GM19395 (cell line): ENCODE measurements around the gene SCAPER.

ENCODE experiments used
- ATAC-seq: cut with Tn5 transposase; IDR thresholded peaks from one replicate; pipeline ENCODE4 v1.9.1; 2021; ENCODE audit warnings: mild to moderate bottlenecking, moderate library complexity; ENCODE audit not compliant: unreplicated experiment

Gene SCAPER

DNA sequence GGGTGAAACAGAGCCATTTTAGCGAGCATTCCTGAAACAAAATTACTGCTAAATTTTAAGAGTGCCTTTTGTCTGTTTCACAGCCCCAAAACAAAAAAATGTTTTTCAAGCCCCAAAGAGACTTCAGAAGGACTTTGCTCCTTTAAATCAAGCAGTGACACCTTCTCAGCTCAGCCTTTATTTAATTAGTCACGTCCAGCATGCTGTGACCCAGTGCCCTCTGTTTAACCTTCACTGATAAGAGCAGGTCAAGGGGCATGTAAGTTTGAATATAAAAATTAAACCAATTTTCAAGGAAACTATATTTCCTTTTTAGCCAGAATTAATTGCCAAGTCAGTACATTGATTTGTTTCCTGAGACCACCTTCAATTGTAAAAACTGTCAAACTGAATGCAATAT, 527.9 kb downstream of the SCAPER start:
- ATAC-seq = no peak

DNA sequence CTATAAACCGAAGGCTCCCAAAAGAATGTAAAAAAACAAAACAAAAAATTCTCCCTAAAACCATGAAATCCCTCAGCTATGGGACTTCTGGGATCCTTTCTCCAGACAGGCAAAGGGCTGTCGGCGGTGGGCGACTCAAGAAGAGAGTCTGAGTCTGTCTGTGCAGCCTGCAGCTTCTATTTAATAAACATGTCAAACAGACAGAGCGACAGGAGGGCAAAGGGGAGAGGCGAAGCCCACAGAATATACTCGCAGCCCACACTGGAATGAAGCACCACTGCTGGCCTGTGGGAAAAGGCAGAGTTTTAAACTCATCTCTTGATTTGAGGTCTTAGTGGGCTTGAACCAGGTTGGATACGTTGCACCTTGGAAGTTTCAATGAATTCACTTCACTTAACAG, 528.3 kb downstream of the SCAPER start:
- ATAC-seq = no peak

DNA sequence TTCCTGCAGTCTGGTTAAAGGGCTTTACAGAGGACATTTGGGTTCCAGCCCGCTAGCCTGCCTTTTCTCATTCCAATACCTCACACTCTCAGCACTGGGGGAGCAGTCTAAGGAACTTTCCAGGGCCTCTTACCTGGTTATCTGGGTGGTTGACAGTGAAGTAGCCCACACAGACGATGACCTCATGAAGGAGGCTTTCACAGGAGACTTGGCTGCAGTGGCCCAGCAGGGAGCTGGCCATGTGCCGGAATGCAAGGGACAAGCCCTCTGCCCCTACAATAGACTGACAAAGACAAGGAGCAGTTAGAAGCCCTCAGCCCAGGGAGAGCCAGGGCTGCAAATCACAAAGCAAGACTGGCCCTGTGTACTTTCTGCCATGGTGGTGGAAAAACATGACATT, 529.1 kb downstream of the SCAPER start:
- no peak for ATAC-seq

DNA sequence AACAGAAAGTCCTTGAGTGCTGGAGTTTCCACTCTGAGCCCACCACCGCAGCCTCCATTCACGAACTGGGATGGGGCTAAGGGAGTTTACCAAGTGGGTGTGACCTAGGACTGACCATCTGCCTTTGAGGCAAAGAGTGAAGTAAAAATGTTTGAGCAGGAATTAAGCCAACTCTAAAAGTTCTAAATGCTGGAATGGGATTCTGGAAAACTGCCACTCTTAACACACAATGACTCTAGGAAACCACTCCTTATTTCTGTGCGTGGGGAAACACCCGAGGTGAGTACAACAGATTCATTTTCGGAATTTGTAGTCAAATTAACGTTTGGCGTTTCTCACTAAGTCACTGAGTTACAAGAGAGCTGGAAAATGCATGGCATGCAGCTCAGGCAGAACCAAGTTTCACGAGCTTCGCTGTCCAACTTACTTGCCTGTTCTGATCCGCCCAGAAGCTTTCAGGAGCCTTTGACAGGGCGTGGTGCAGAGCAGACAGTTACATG, 537.0 kb downstream of the SCAPER start:
- ATAC-seq = no peak

DNA sequence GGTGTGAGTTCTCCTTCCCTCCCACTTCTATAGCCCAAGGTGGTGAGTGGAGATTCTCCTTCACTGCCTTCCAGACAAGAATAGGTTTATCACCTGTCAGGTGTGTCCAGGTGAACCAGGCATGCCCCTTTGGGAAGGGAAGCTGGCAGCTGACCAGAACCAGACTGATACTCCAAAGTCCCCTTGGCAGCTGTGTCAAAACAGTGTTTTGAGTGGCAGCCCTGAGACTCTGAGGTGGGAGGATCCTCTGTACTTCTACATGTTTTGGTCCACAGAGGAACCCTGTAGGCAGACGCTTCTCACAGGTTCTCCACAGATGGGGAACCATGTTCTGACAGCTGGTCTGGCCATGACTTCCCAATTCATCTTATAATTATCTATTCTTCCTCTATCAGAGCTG, 538.4 kb downstream of the SCAPER start:
- ATAC-seq = no peak

DNA sequence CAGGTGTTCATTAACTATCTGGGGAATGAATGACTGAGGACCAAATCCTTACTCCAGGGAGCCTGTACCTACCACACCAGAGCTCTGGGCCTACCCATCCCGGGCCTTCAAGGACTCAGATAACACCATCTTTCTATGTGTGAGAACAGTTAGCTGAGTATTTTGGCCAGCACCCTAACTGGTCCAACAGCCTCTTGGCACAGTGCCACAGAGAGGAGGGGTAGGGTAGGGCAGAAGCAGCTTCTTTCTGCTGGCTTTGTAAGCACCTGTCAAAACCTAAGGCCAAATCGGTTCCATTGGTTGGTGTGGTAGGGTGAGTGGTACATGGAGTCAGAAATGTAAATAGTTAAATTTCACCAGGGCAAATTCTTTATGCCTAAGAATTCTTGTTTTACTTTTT, 541.9 kb downstream of the SCAPER start:
- no peak for ATAC-seq

DNA sequence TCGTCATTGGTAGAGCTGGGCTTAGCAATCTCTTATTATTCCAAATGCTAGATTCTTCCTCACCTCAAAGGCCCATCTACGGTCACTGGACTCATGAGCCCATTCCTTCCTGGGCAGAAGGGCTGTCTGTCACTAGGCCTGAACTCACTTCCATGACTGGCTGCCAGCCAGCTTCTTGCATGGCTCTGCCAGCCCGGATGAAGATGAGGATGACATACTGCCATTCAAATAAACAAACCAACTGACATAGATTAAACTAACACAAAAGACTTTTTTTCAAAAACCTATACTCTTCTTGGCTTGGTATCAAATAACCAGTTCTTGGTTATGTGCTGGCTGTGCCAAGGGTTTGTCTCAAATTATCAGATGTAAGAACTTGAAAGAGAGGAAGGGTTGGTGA, 544.7 kb downstream of the SCAPER start:
- no peak for ATAC-seq

DNA sequence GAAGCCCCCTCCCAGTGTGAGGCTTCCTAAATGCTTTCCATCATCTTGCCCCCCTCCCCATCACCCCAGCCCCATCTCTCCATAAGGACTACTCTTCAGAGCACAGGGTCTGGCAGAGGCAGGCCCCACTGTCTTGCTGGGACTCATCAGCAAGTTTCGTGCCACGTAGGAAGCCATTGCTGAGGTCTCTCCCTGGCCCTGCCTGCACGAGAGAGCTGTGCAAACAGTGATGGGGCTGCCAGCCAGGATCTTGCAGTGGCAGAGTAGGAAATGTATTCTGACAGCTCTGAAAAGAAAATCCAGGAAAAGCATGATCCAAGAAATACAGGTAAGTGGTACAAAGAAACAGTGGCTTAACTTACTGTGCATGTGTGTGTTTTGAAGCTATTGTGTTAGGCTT, 546.0 kb downstream of the SCAPER start:
- no peak for ATAC-seq

DNA sequence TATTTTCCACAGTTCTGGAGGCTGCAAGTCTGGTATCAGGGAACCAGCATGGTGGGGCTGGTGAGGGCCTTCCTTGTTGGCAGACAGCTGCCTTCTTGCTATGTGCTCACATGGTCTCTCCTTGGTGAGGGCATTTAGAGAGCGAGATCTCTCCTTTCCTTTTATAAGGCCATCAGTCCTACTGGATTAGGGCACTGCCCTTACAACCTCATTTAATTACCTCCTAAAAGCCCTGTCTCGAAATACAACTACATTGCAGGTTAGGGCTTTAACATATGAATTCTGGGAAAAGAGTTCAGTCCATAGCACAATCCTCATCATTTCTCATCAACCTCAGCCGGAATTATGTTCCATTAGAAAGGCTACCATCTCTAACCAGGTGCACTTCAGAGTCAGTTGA, 546.7 kb downstream of the SCAPER start:
- no peak for ATAC-seq

DNA sequence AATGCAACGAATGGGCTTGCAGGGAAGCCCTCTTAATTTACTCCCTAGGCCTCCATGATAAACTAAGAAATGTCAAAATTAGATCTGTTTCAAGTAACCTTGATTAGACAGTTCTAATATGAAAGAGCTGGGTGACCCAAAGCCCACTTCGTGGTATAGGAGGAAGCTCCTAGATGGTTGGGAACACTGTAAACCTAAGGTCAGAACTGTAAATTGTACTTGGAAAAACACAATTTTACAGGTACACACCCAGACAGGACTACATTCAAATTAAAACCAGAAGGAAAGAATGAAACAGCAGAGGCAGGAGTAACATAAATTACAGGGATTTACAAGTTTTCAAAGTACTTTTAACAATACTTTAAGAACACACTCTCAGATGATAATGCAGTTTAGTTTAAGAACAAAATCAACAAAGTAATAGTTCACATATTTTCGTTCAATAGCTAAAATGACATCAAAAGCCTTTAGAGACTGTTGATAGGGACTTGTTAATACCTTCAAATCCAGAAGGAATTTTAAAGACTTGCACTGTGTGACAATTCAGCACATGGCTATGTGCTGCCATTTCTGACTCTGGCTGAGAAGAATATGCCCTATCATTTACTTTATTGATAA, 550.2 kb downstream of the SCAPER start:
- no peak for ATAC-seq

DNA sequence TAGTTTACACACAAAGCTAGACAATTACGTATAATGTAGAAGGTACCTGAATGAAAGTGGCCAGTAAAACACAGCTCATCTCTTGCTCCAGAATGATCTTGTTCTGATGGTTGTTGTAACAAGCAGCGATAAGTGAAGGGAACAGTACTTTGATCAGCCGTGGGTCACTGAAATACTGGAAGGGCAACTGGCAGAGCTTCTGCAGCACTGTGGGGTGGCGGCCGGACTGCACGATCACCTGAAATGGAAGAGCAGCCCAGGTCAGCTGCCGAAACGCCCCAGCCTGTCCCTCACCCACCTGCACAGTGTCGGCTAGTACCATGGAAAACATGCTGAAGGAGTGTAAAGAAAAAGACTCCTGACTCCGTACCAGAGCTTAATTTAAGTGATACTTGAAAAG, 551.2 kb downstream of the SCAPER start:
- ATAC-seq = no peak

DNA sequence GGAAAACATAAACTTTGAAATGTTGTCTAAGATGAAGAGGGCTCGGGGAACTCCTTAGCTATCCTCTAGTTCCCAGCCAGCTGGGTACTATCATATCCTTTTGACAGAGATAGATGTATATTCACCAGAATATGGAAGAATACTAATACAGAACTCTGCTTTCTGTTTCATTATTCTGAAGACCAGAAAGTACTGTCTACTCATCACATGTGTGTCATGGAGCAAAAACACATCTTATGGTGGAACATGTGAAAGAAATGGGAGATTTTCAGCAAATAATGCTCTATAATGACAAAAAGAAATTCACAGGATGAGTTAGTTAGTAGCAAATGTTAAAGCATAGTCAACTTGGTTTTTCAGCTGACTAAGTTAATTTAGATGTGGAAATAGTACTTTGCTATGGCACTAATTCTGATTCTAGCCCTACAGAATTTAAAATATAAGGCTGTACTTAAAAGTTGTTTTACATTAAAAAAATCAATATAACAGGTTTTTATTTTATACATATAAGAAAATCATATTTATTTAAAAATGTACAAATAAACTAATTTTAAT, 552.0 kb downstream of the SCAPER start:
- no peak for ATAC-seq

DNA sequence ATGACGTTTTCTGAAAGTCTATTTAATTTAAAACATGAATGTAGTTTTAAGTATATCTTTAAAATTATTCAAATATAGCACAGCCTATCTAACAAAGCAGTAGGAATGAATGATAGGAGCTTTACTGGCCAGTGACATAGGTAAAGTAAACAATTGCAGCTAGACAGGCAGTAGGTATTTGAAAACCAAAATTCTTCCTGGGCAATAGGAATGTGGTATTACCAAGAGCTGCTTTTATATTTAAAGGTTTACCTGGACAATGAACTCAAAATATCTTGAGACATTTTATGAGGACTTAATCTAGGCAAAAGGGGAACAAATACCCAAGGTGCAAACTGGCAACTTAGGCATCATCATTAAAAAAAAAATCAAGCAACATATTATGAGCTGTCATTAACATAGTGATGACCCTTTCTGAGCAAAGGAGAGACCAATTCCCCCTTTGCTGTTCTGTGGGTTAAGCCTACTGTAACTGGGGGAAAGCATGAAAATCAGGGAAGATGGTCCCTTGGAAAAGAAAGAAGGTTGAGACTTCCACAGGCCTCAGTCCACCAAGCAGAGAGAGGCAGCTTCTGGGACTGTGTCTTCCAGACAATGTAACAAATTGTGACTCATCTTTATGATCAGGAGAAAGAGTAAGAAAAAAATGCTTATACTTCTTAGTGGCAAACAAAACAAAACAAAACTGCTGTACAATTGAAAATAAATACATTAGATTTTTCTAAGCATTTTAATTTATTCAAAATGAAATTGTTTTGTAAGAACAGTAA, 555.7 kb downstream of the SCAPER start:
- ATAC-seq = no peak

DNA sequence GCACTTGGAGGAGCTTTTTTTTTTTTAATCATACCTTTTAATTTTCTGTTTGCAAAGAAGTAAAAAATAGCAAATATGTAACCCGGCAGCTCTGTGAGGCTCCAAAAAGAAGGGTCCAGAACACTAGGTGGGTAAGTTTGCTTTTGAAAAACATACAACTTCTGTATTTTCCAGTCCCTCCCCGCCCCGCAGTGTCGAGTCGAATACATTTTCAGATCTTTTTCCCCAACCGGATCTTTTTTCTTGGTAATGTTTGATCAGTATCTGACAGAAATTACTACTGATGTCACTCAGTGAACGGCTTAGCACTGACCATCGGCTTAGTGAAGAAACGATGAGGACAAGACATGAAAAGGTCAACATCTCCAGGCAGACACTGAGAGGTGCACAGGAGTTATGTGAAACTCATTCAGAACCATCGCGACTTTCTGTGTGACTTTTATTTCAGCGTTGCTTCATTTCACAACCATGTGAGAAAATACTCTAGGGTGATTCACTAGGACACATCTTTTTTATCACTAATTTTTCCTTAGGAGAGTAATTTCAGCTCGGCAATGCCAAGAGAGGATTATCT, 557.6 kb downstream of the SCAPER start:
- no peak for ATAC-seq

DNA sequence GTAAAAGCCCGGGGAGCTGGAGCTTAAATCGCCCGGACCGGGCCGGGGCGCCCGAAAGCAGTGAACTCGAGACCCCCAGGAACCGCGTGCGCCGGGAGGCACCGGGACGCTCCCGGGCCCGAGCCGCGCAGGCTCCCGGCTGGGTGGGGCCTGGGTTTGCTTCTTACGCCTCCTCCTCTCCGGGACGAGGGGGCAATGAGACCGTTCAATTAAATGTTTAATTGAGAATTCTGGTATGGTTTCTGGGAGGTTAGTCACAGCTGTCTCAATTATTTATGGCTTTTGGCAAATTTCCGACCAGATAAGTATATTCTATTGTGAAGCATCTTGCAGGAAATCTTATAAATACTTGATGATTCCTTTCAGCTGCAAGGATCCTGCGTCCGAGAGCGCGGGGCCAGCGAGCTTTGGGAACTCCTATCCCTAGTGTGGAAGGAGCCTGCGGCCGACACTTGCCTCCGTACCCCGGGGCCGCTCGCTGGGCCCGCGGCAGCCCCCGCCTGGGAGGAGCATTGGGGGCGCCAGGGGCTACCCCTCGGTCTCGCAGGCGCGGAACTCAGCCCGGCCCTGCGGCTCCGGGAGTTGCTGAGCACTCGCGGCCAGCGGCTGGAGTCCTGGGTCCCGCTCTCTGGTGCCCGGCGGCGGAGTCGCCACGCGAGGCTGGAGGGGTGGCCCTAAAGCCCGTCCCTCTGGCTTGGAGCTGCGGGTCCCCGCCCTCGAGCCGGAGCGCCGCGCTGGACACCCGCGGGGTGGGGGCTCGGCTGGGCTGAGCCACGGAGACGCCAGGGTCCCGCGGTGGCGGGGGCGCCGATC, 558.3 kb downstream of the SCAPER start:
- no peak for ATAC-seq

DNA sequence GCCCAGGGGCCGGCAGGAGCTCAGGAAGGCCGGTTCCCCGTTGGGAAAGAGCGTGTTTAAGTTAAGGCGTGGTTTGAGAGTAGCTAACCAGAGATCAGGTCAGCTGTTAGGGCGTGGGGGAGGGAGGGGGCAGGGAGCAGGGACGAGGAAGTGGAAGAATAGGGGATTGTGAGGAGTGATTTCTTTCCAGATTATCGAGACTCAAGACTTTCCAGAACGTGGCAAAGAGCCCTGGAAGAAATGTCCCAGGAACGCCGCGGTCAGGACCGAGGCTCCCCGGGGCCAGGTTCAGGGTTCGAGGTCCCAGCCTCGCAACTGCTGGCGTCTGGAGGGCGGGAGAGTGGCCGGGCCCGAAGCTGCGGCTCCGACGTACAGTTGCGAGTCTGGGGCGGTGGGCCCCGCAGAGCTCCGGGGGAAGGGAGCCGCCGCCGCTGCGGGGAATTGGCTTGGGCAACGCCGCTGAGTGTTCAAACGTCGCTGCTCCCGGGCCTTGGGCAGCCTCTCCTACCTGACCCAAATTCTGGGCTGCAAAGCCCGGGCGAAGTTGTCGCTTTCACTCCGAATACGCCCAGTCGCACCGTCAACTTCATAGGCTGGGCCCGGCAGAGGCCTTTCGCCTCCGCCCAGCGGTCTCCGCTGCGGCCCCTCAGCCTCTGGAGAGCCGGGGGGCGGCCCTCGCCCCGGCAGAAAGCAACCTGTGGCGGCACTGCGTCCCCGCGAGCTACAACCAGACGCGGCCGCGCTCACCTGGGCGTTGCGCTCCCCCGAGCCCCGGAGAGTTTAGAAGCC, 559.1 kb downstream of the SCAPER start:
- no peak for ATAC-seq

DNA sequence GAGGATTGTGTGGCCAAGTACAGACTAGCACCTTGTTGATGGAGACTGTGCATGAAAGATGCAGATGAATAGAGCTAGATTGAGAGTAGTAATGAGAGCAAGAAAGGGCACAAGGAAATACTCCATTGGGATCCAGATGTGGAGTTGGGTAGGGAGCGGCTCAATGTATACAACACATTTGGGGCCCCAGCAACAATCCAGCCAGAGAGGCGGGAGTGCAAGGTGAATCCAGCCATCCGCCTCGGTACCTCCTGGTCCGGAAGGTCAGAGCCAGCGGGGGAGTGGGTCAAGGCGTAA, 559.6 kb downstream of the SCAPER start:
- no peak for ATAC-seq

DNA sequence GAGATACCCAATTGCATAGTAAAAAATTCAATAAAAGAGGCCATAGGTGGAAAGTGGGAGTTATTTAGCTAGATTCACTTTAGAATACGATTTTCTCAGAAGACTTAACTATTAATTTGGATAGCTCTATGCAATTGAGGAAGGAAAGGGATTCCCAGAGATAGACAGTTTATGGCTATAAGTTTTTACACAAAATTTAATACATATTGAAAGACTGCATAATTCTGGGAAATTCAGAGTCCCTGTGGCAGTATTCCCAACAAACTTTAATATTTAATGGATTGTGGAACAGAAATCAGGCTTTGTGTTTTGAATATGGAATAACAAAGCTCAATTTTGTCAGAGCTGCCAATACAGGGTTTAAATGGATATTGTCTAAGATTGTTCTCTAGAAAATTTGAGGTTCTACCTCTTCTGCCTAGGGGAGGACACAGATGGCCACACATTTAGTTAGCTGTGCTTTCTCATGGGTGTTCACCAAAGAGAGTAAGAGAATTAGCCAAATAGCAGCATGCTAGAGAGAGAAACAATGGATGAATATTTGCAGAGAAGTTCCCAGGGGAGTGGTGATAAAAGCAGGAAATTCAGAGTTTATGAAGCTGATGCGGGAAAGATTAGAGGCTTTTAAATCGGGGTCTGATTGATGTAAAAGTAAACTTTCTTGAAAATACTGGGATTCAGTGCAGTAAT, 560.1 kb downstream of the SCAPER start:
- no peak for ATAC-seq

DNA sequence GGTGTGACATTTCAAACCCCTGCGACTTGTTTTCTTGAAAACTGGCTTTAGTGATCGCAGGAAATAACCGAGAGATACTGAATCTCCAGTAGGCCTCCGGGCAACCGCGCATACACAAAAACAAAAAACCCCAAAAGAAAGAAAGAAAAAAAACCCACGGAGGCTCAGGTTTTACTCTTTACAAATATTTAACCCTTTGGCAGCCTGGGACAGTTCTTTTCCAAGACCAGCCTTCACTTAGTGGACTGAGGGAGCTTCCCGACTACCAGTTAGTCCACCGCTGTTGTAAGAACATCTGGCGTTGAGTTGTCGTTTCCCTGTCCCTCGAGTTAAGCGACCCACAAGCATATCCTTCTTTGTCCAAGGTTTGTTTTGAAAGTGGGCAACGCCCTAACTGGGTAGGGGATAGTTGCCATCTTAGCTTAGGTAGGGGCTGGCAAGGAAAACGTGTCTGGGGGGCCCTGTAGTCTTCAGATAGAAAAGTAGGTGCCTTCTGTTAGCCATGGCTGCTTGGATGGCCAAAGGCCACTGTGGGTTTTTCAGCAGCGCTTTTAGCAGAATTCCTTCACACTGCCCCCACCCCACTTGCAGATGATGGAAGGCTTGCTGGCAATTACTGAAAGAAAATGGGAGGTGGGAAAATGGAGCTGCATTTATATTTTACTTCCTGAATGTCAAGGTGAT, 561.7 kb downstream of the SCAPER start:
- ATAC-seq = no peak
